ENCODE results near the gene CACNA1C. TPM values are rescaled to one million over a fixed set of nuclear protein-coding genes. Genes with fewer than 3 reads are reported as not detected.

The CACNA1C gene
- total RNA-seq, 4 donors from 2014 or later = 5.2 to 12.9 (median 6.3) TPM

GRCh38 chr12:2108166-2108565 is 55.4 kb downstream of the CACNA1C start:
- Histone ChIP-seq H3K9me3 (no peaks in the 10 kb centered on the region), H3K27ac (no peak overlapping the region), H3K4me1 (no peaks in the 10 kb centered on the region), H3K27me3 (no peaks in the 10 kb centered on the region), H3K4me3 (no peak overlapping the region), H3K36me3 (no peaks in the 10 kb centered on the region)
- no peak for TF ChIP-seq POLR2A (IDR thresholded peaks at IDR 0.05)
- no peak for TF ChIP-seq EP300 (IDR thresholded peaks at IDR 0.05)
- no peak for TF ChIP-seq CTCF (IDR thresholded peaks at IDR 0.05)
- 88 to 93% methylated on average over 8 of the region's 8 CpGs for WGBS, 2 donors
- DNase-seq (ENCODE audit: low spot score in 2 of 2) = no peak

DNA sequence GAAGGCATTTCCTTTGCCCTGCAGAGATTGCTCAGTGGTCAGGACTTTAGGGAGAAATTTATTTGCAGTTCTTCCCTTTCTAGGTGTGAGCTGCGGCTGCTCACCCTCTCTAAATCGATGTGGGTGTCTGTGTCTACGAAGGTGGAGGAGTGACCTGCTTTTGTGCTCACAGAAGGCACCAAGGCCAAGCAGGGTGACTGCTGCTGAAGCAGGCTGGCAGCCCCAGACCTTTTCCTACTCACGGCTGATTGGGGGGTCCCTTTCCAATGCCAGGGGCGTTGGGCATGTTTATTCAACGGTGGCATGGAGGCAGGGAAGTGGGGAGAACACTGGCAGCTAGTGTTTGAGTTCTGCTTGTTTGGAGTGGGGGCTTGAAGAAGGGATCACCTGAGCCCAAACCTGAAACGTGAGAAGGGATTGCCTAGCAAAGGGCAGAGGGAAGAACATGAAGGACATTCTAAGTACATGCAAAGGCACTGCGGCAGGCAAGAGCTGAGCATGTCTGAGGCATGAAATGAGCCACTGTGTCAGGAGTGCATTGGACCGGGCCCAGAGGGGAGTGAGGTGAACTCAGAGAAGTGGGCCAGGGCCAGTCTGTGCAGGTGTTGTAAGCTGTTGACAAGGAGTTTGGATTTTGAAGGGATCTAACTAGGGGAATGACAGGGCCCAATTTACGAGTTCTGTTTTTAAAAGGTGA is 56.3 kb downstream of the CACNA1C start:
- no peak overlapping the region for H3K27ac ChIP-seq

GRCh38 chr12:2110127-2110526 is 57.3 kb downstream of the CACNA1C start:
- TF ChIP-seq POLR2A (IDR thresholded peaks at IDR 0.05) (no peak), CTCF (IDR thresholded peaks at IDR 0.05) (no peak), EP300 (IDR thresholded peaks at IDR 0.05) (no peak)
- Histone ChIP-seq H3K9me3 (peaks cover 0 to 2% (median 0%) of the 10 kb centered on the region in 4 donors), H3K36me3 (no peaks in the 10 kb centered on the region), H3K27ac (no peak overlapping the region), H3K27me3 (no peaks in the 10 kb centered on the region), H3K4me1 (no peaks in the 10 kb centered on the region), H3K4me3 (no peak overlapping the region)
- WGBS, 2 donors = 82 to 91% methylated on average over 5 of the region's 5 CpGs
- DNase-seq (ENCODE audit: low spot score in 2 of 2) = no peak

More for the DNA sequence above, 56.3 kb downstream of the CACNA1C start:
- no peaks in the 10 kb centered on the region for H3K4me1 ChIP-seq
- H3K36me3 ChIP-seq = no peaks in the 10 kb centered on the region
- no peak overlapping the region for H3K4me3 ChIP-seq
- no peak for DNase-seq (ENCODE audit: low spot score in 2 of 2)
- H3K27me3 ChIP-seq = no peaks in the 10 kb centered on the region
- WGBS, 2 donors = 84 to 87% methylated on average over 10 of the region's 10 CpGs
- peaks cover 0 to 1% (median 0%) of the 10 kb centered on the region in 4 donors for H3K9me3 ChIP-seq
- TF ChIP-seq EP300 (IDR thresholded peaks at IDR 0.05) (no peak), CTCF (IDR thresholded peaks at IDR 0.05) (no peak), POLR2A (IDR thresholded peaks at IDR 0.05) (no peak)

- Histone ChIP-seq H3K27me3 (no peaks in the 10 kb centered on the region), H3K27ac (no peak overlapping the region), H3K36me3 (no peaks in the 10 kb centered on the region), H3K4me1 (no peaks in the 10 kb centered on the region), H3K9me3 (peaks cover 0 to 2% (median 0%) of the 10 kb centered on the region in 4 donors), H3K4me3 (no peak overlapping the region)
- TF ChIP-seq EP300 (IDR thresholded peaks at IDR 0.05) (no peak), POLR2A (IDR thresholded peaks at IDR 0.05) (no peak), CTCF (IDR thresholded peaks at IDR 0.05) (no peak)
- WGBS, 2 donors = 70 to 77% methylated on average over 15 to 16 of the region's 16 CpGs
- no peak for DNase-seq (ENCODE audit: low spot score in 2 of 2)
These were observed 58.2 kb downstream of the CACNA1C start for GRCh38 chr12:2110849-2111566.

DNA sequence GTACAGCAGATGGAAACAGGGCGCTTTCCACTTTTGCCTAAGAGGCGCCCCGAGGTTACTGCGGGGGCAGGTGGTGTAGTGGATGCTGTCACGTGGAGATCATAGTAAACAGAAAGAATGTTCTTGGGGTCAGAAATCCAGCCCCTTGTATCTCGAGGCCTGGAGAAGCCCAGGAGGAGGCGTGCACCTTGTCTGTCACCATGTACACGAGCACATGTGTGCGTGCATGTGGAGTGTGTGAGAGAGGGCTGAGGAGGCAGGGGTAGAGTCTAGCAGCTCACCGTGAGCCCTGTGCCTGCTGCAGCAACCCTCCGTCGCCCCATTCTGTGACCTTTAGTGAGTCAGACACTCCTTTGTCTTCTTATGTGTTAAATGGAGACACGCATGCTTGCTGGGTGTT is 59.0 kb downstream of the CACNA1C start:
- no peaks in the 10 kb centered on the region for H3K4me1 ChIP-seq
- 66% methylated on average over 13 of the region's 13 CpGs for WGBS, 2 donors

More for the DNA sequence above, 59.0 kb downstream of the CACNA1C start:
- no peak overlapping the region for H3K27ac ChIP-seq
- DNase-seq (ENCODE audit: low spot score in 2 of 2) = no peak
- no peaks in the 10 kb centered on the region for H3K36me3 ChIP-seq
- H3K27me3 ChIP-seq = no peaks in the 10 kb centered on the region
- H3K4me3 ChIP-seq = no peak overlapping the region
- no peak for TF ChIP-seq EP300 (IDR thresholded peaks at IDR 0.05)
- peaks cover 0 to 2% (median 0%) of the 10 kb centered on the region in 4 donors for H3K9me3 ChIP-seq

All from tibial nerve (tissue), 4 donors.